GM19351 (cell line): ENCODE results near the gene RALGAPB.
"Not testable (repeated sequence)": the region's sequence is repeated elsewhere in the genome, so short reads cannot be mapped to it uniquely, and the experiment has no call there.

ENCODE experiments used
- ATAC-seq: cut with Tn5 transposase; IDR thresholded peaks from one replicate; pipeline ENCODE4 v1.9.1; 2021; ENCODE audit warnings: mild to moderate bottlenecking, moderate library complexity; ENCODE audit not compliant: unreplicated experiment

The RALGAPB gene

GRCh38 chr20:38485041-38485440 lies 12.4 kb downstream of the RALGAPB start:
- ATAC-seq = no peak

GRCh38 chr20:38489181-38489580 lies 16.5 kb downstream of the RALGAPB start:
- no peak for ATAC-seq

- no peak for ATAC-seq
These were observed 24.7 kb downstream of the RALGAPB start for GRCh38 chr20:38497246-38497935.

- no peak for ATAC-seq
These were observed 26.3 kb downstream of the RALGAPB start for GRCh38 chr20:38498909-38499308.

- no peak for ATAC-seq
These were observed 26.7 kb downstream of the RALGAPB start for GRCh38 chr20:38499366-38499765.

GRCh38 chr20:38501858-38502436 lies 29.3 kb downstream of the RALGAPB start:
- no peak for ATAC-seq

- no peak for ATAC-seq
These were observed 31.9 kb downstream of the RALGAPB start for GRCh38 chr20:38504368-38505090.

- no peak for ATAC-seq
These were observed 32.4 kb downstream of the RALGAPB start for GRCh38 chr20:38505091-38505455.

GRCh38 chr20:38511726-38512125 lies 39.1 kb downstream of the RALGAPB start:
- not testable (repeated sequence) for ATAC-seq

GRCh38 chr20:38514185-38514584 lies 41.5 kb downstream of the RALGAPB start:
- ATAC-seq = no peak

- no peak for ATAC-seq
These were observed 42.3 kb downstream of the RALGAPB start for GRCh38 chr20:38514947-38515346.

GRCh38 chr20:38515631-38516030 lies 43.0 kb downstream of the RALGAPB start:
- no peak for ATAC-seq

- ATAC-seq = no peak
These were observed 46.8 kb downstream of the RALGAPB start for GRCh38 chr20:38519426-38519825.

- ATAC-seq = no peak
These were observed 47.6 kb downstream of the RALGAPB start for GRCh38 chr20:38520261-38520660.

GRCh38 chr20:38523697-38524096 lies 51.1 kb downstream of the RALGAPB start:
- no peak for ATAC-seq

- ATAC-seq = no peak
These were observed 55.5 kb downstream of the RALGAPB start for GRCh38 chr20:38528167-38528566.

- ATAC-seq = no peak
These were observed 58.4 kb downstream of the RALGAPB start for GRCh38 chr20:38531021-38531420.

- ATAC-seq = no peak
These were observed 62.1 kb downstream of the RALGAPB start for GRCh38 chr20:38534756-38535155.

- no peak for ATAC-seq
These were observed 63.7 kb downstream of the RALGAPB start for GRCh38 chr20:38536310-38536709.

GRCh38 chr20:38537176-38537575 lies 64.5 kb downstream of the RALGAPB start:
- ATAC-seq = no peak

- ATAC-seq = no peak
These were observed 66.1 kb downstream of the RALGAPB start for GRCh38 chr20:38538789-38539188.
